ENCODE results near the gene OPN1SW.

Gene OPN1SW

GRCh38 chr7:128781851-128782250 lies 6.3 kb upstream of the OPN1SW start:
- Histone ChIP-seq H3F3A (ENCODE audit: insufficient read depth, low read length) (no peaks in the 10 kb centered on the region), H2AFZ (ENCODE audit: low read length) (no peak overlapping the region), H3K4me2 (ENCODE audit: low read depth, low read length) (no peak overlapping the region), H3K9me3 (replicated peaks; ENCODE audit: insufficient read depth, low read length) (no peaks in the 10 kb centered on the region), H3K27ac (ENCODE audit: low read length) (no peak overlapping the region), H3K27me3 (replicated peaks; ENCODE audit: insufficient read depth, low read length) (no peaks in the 10 kb centered on the region), H3K9me2 (replicated peaks; ENCODE audit: insufficient read depth, low read length) (no peaks in the 10 kb centered on the region), H3K4me3 (ENCODE audit: low read length) (no peak overlapping the region), H3K36me3 (replicated peaks; ENCODE audit: insufficient read depth, low read length) (no peaks in the 10 kb centered on the region), H3K4me1 (ENCODE audit: low read length) (no peaks in the 10 kb centered on the region), H4K20me1 (ENCODE audit: insufficient read depth, low read length) (no peaks in the 10 kb centered on the region), H3K79me2 (ENCODE audit: low read length) (no peaks in the 10 kb centered on the region), H3K9ac (ENCODE audit: low read length) (no peak overlapping the region)
- TF ChIP-seq CTCF (IDR thresholded peaks at IDR 0.05; ENCODE audit: low read length) (no peak), EZH2phosphoT487 (IDR thresholded peaks at IDR 0.05; ENCODE audit: low read length) (no peak), EZH2 (optimal IDR thresholded peaks at IDR 0.05; ENCODE audit: low read depth, low read length) (no peak)
- no peak for DNase-seq

GRCh38 chr7:128781126-128781525 lies 5.5 kb upstream of the OPN1SW start:
- Histone ChIP-seq H3K27ac (ENCODE audit: low read length) (no peak overlapping the region), H3K4me3 (ENCODE audit: low read length) (no peak overlapping the region), H3K36me3 (replicated peaks; ENCODE audit: insufficient read depth, low read length) (no peaks in the 10 kb centered on the region), H3K9ac (ENCODE audit: low read length) (no peak overlapping the region), H3F3A (ENCODE audit: insufficient read depth, low read length) (no peaks in the 10 kb centered on the region), H3K27me3 (replicated peaks; ENCODE audit: insufficient read depth, low read length) (no peaks in the 10 kb centered on the region), H3K4me2 (ENCODE audit: low read depth, low read length) (no peak overlapping the region), H3K9me2 (replicated peaks; ENCODE audit: insufficient read depth, low read length) (no peaks in the 10 kb centered on the region), H4K20me1 (ENCODE audit: insufficient read depth, low read length) (no peaks in the 10 kb centered on the region), H2AFZ (ENCODE audit: low read length) (no peak overlapping the region), H3K9me3 (replicated peaks; ENCODE audit: insufficient read depth, low read length) (no peaks in the 10 kb centered on the region), H3K4me1 (ENCODE audit: low read length) (no peaks in the 10 kb centered on the region), H3K79me2 (ENCODE audit: low read length) (no peaks in the 10 kb centered on the region)
- TF ChIP-seq CTCF (IDR thresholded peaks at IDR 0.05; ENCODE audit: low read length) (no peak), EZH2 (optimal IDR thresholded peaks at IDR 0.05; ENCODE audit: low read depth, low read length) (no peak), EZH2phosphoT487 (IDR thresholded peaks at IDR 0.05; ENCODE audit: low read length) (no peak)
- no peak for DNase-seq

GRCh38 chr7:128778946-128779345 lies 3.4 kb upstream of the OPN1SW start:
- Histone ChIP-seq H3F3A (ENCODE audit: insufficient read depth, low read length) (no peaks in the 10 kb centered on the region), H3K9ac (ENCODE audit: low read length) (no peak overlapping the region), H3K27me3 (replicated peaks; ENCODE audit: insufficient read depth, low read length) (no peaks in the 10 kb centered on the region)

GRCh38 chr7:128777156-128778123 lies 1.8 kb upstream of the OPN1SW start:
- no peak for DNase-seq
- no peaks in the 10 kb centered on the region for H4K20me1 ChIP-seq (ENCODE audit: insufficient read depth, low read length)

More at GRCh38 chr7:128778946-128779345, 3.4 kb upstream of the OPN1SW start:
- Histone ChIP-seq H3K36me3 (replicated peaks; ENCODE audit: insufficient read depth, low read length) (no peaks in the 10 kb centered on the region), H3K79me2 (ENCODE audit: low read length) (no peaks in the 10 kb centered on the region), H3K9me2 (replicated peaks; ENCODE audit: insufficient read depth, low read length) (no peaks in the 10 kb centered on the region), H3K27ac (ENCODE audit: low read length) (no peak overlapping the region), H4K20me1 (ENCODE audit: insufficient read depth, low read length) (no peaks in the 10 kb centered on the region), H3K4me3 (ENCODE audit: low read length) (no peak overlapping the region), H2AFZ (ENCODE audit: low read length) (no peak overlapping the region), H3K9me3 (replicated peaks; ENCODE audit: insufficient read depth, low read length) (no peaks in the 10 kb centered on the region), H3K4me1 (ENCODE audit: low read length) (no peaks in the 10 kb centered on the region), H3K4me2 (ENCODE audit: low read depth, low read length) (no peak overlapping the region)
- no peak for DNase-seq
- no peak for TF ChIP-seq EZH2 (optimal IDR thresholded peaks at IDR 0.05; ENCODE audit: low read depth, low read length)

More at GRCh38 chr7:128777156-128778123, 1.8 kb upstream of the OPN1SW start:
- Histone ChIP-seq H2AFZ (ENCODE audit: low read length) (no peak overlapping the region), H3K4me3 (ENCODE audit: low read length) (no peak overlapping the region), H3K9ac (ENCODE audit: low read length) (no peak overlapping the region), H3K27me3 (replicated peaks; ENCODE audit: insufficient read depth, low read length) (no peaks in the 10 kb centered on the region), H3K9me2 (replicated peaks; ENCODE audit: insufficient read depth, low read length) (no peaks in the 10 kb centered on the region), H3K9me3 (replicated peaks; ENCODE audit: insufficient read depth, low read length) (no peaks in the 10 kb centered on the region), H3K27ac (ENCODE audit: low read length) (no peak overlapping the region), H3K36me3 (replicated peaks; ENCODE audit: insufficient read depth, low read length) (no peaks in the 10 kb centered on the region), H3K4me2 (ENCODE audit: low read depth, low read length) (no peak overlapping the region), H3F3A (ENCODE audit: insufficient read depth, low read length) (no peaks in the 10 kb centered on the region), H3K4me1 (ENCODE audit: low read length) (no peaks in the 10 kb centered on the region), H3K79me2 (ENCODE audit: low read length) (no peaks in the 10 kb centered on the region)
- TF ChIP-seq EZH2 (optimal IDR thresholded peaks at IDR 0.05; ENCODE audit: low read depth, low read length) (no peak), CTCF (IDR thresholded peaks at IDR 0.05; ENCODE audit: low read length) (no peak), EZH2phosphoT487 (IDR thresholded peaks at IDR 0.05; ENCODE audit: low read length) (no peak)
